GM12878 (cell line): Measurements from ENCODE around the gene PGLYRP1. TPM values are rescaled to one million over a fixed set of nuclear protein-coding genes. Genes with fewer than 3 reads are reported as not detected.

Experiments used
- ATAC-seq: fragments of 200-7000 bp; cut with Tn5 transposase; 3 replicates; pipeline ENCODE4 v1.9.1; 2020; ENCODE audit warnings: mild to moderate bottlenecking, moderate library complexity
- BruUV-seq: library from RNA; stranded (reverse); fragments of 400-500 nt; replicated peaks from 2 replicates; lab custom pipeline; 2021; lab: Mats Ljungman, UMichigan
- CTCF ChIA-PET: fragments of 300-600 bp; sonication (Branson Sonifier 250); formaldehyde crosslinking; extraction: SDS; loops from one replicate; lab custom pipeline; 2021; ENCODE audit warnings: inconsistent platforms; lab: Yijun Ruan, JAX
- POLR2A ChIA-PET: fragments of 350-600 bp; formaldehyde crosslinking; extraction: SDS; loops from one replicate; lab custom pipeline; 2021; ENCODE audit warnings: inconsistent platforms; lab: Charles Lee
- RAD21 ChIA-PET: fragments of 300-600 bp; sonication (Branson Sonifier 250); formaldehyde crosslinking; loops from one replicate; lab custom pipeline; 2023; ENCODE audit warnings: antibody characterized with exemption; ENCODE audit not compliant: unreplicated experiment; lab: Charles Lee
- SMC1A ChIA-PET: fragments of 300-600 bp; sonication (Branson Sonifier 250); formaldehyde crosslinking; loops from one replicate; lab custom pipeline; 2023; ENCODE audit not compliant: unreplicated experiment, uncharacterized antibody; lab: Charles Lee
- DNase-seq: peaks from one replicate; pipeline ENCODE4 v3.0.0-alpha.2; 2011; ENCODE audit warnings: low read depth, low spot score
- FAIRE-seq: peaks from 3 replicates; lab custom pipeline; 2011; peaks lifted over from hg19 to GRCh38; lab: Jason Lieb, UNC
- H2AFZ ChIP-seq: 2 replicates; pipeline ENCODE4 v1.6.0; 2011; ENCODE audit warnings: low read depth, low read length, control low read depth; ENCODE audit not compliant: control insufficient read depth
- H3K27ac ChIP-seq: 2 replicates; pipeline ENCODE4 v1.5.1; 2011; ENCODE audit warnings: control low read depth; ENCODE audit not compliant: control insufficient read depth, insufficient read depth
- H3K27me3 ChIP-seq, 2 experiments: replicated peaks in 1 of 2; 2 replicates each; pipeline versions ENCODE4 v1.6.0 to v1.6.1; 2011; ENCODE audit warnings: low read length in 1 of 2; ENCODE audit not compliant: control insufficient read depth in 2 of 2, insufficient read depth in 2 of 2
- H3K36me3 ChIP-seq, 2 experiments: 2 replicates each; pipeline ENCODE4 v1.5.1; 2011; ENCODE audit warnings: low read length in 1 of 2; ENCODE audit not compliant: control insufficient read depth in 2 of 2, insufficient read depth in 2 of 2
- H3K4me1 ChIP-seq: 2 replicates; pipeline ENCODE4 v1.6.1; 2011; ENCODE audit warnings: mild to moderate bottlenecking, low read length, moderate library complexity, mixed read lengths; ENCODE audit not compliant: control insufficient read depth, insufficient read depth
- H3K4me2 ChIP-seq: 2 replicates; pipeline ENCODE4 v1.6.0; 2011; ENCODE audit warnings: control low read depth; ENCODE audit not compliant: control insufficient read depth, insufficient read depth
- H3K4me3 ChIP-seq: fragments of 200-600 bp; sonication (generic); 2 replicates; pipeline ENCODE4 v1.5.1; 2016
- H3K79me2 ChIP-seq: 2 replicates; pipeline ENCODE4 v1.6.0; 2011; ENCODE audit warnings: low read length; ENCODE audit not compliant: control insufficient read depth, insufficient read depth
- H3K9ac ChIP-seq: 2 replicates; pipeline ENCODE4 v1.8.0; 2011; ENCODE audit warnings: low read length, control low read depth, mixed read lengths; ENCODE audit not compliant: control insufficient read depth, insufficient read depth
- H3K9me3 ChIP-seq: replicated peaks from 3 replicates; pipeline ENCODE4 v1.5.1; 2011; ENCODE audit warnings: mild to moderate bottlenecking, low read length; ENCODE audit not compliant: control insufficient read depth, insufficient read depth
- H4K20me1 ChIP-seq: 2 replicates; pipeline ENCODE4 v1.6.0; 2011; ENCODE audit not compliant: control insufficient read depth, insufficient read depth
- ASH2L ChIP-seq: fragments of 300-600, 200-600 bp; sonication (generic); IDR thresholded peaks from 2 replicates; pipeline ENCODE4 v1.6.1; 2017; ENCODE audit warnings: low read depth, mild to moderate bottlenecking, borderline replicate concordance
- BCL3 ChIP-seq: IDR thresholded peaks from 2 replicates; pipeline ENCODE4 v1.6.1; 2011; ENCODE audit warnings: borderline replicate concordance, low read depth, mild to moderate bottlenecking, moderate library complexity, low read length; ENCODE audit not compliant: insufficient read depth, poor library complexity, severe bottlenecking
- BMI1 ChIP-seq: fragments of 450-650 bp; IDR thresholded peaks from 2 replicates; pipeline ENCODE4 v1.6.1; 2016; ENCODE audit warnings: mild to moderate bottlenecking, moderate library complexity, borderline replicate concordance
- CBFB ChIP-seq: IDR thresholded peaks from 2 replicates; pipeline ENCODE4 v1.6.1; 2016; ENCODE audit warnings: antibody characterized with exemption, low read depth
- CBX3 ChIP-seq: fragments of 200-600 bp; sonication (generic); IDR thresholded peaks from 2 replicates; pipeline ENCODE4 v1.6.1; 2016; ENCODE audit warnings: low read depth, borderline replicate concordance
- CEBPZ ChIP-seq: fragments of 150-350 bp; IDR thresholded peaks from 2 replicates; pipeline ENCODE4 v1.6.1; 2016; ENCODE audit warnings: low read depth, low read length
- HDGF ChIP-seq: fragments of 450-650 bp; IDR thresholded peaks from 2 replicates; pipeline ENCODE4 v1.6.1; 2016; ENCODE audit warnings: antibody characterized with exemption
- HSF1 ChIP-seq: fragments of 150-350 bp; IDR thresholded peaks from 2 replicates; pipeline ENCODE4 v1.6.1; 2014; ENCODE audit warnings: mild to moderate bottlenecking, low read depth, low read length
- MAX ChIP-seq: IDR thresholded peaks from 2 replicates; pipeline ENCODE4 v1.6.1; 2012; ENCODE audit warnings: low read depth, low read length, improper control_type of control experiment
- PBX3 ChIP-seq: IDR thresholded peaks from 2 replicates; pipeline ENCODE4 v1.6.1; 2011; ENCODE audit warnings: mild to moderate bottlenecking, low read depth, low read length, moderate library complexity; ENCODE audit not compliant: insufficient replicate concordance
- PKNOX1 ChIP-seq: fragments of 450-650 bp; IDR thresholded peaks from 2 replicates; pipeline ENCODE4 v1.6.1; 2016; ENCODE audit warnings: mild to moderate bottlenecking
- POLR2A ChIP-seq: IDR thresholded peaks from 2 replicates; pipeline ENCODE4 v1.6.1; 2011; ENCODE audit warnings: low read depth, mild to moderate bottlenecking, low read length
- RCOR1 ChIP-seq: conservative IDR thresholded peaks from 2 replicates; pipeline ENCODE4 v1.6.1; 2012; ENCODE audit warnings: low read depth, low read length, improper control_type of control experiment
- YBX1 ChIP-seq: fragments of 450-650 bp; IDR thresholded peaks from 2 replicates; pipeline ENCODE4 v1.6.1; 2016; ENCODE audit warnings: antibody characterized with exemption
- ZNF207 ChIP-seq: fragments of 450-650 bp; IDR thresholded peaks from 2 replicates; pipeline ENCODE4 v1.6.1; 2014; ENCODE audit warnings: antibody characterized with exemption, mild to moderate bottlenecking, borderline replicate concordance
- ZSCAN29 ChIP-seq: fragments of 450-650 bp; IDR thresholded peaks from 2 replicates; pipeline ENCODE4 v1.6.1; 2017; ENCODE audit warnings: mild to moderate bottlenecking, moderate library complexity
- WGBS: methylation state at CpG from one replicate; pipeline ENCODE4 v1.1.6; 2016; ENCODE audit warnings: low lambda C conversion rate; ENCODE audit not compliant: insufficient replicate concordance, insufficient coverage; ENCODE audit errors: missing lambda C conversion rate; 5-methylcytosine and 5-hydroxymethylcytosine counted together
- in situ Hi-C: fragments of 300-500 bp; cut with MboI; formaldehyde crosslinking; loops from 9 replicates; pipeline ENCODE4 v1.14.3; 2018; ENCODE audit warnings: mixed read lengths
- intact Hi-C: fragments of 100-400 bp; cut with micrococcal nuclease; formaldehyde crosslinking; loops from one replicate; pipeline ENCODE4 v1.14.2; 2022; ENCODE audit not compliant: unreplicated experiment
- polyA plus RNA-seq, 11 experiments: library from polyadenylated mRNA; depleted of rRNA in 4 of 11; unstranded in 6 of 11; stranded (reverse) in 5 of 11; fragments of >200 nt; fragmentation: Nextera tagmentation in 4 of 11; fragmentation: Illumina TruSeq in 1 of 11; extraction: Ambion mirVana in 4 of 11; extraction: Trizol in 1 of 11; gene quantifications; 1 replicate in 1 of 11; 2 replicates in 10 of 11; pipeline versions ENCODE4 v1.2.1 to v1.2.3, GENCODE V29; 2011 to 2016; ENCODE audit warnings: inconsistent platforms in 2 of 11, missing spikeins in 2 of 11, low read depth in 1 of 11
- total RNA-seq, 4 experiments: library from RNA; depleted of rRNA in 3 of 4; stranded (reverse); fragments of >200 nt in 3 of 4; fragmentation: Illumina TruSeq in 1 of 4; extraction: Trizol in 1 of 4; gene quantifications; 2 replicates each; pipeline versions ENCODE4 v1.2.1 to v1.2.3, GENCODE V29; 2013 to 2021

Gene PGLYRP1
- total and polyA plus RNA-seq, 10 of the 15 experiments (the other 5 are each of a cell fraction or from before 2014, with no cell fraction given): 0.30 TPM; not detected in 9

GRCh38 chr19:46060012-46060411, 37.2 kb upstream of the PGLYRP1 start:
- intact Hi-C loops: no loop called here
- in situ Hi-C loops: no loop called here
- no peaks in the 10 kb centered on the region for H3K36me3 ChIP-seq
- no peaks in the 10 kb centered on the region for H3K4me1 ChIP-seq
- H3K4me3 ChIP-seq: no peak overlapping the region
- POLR2A ChIA-PET: no interaction called here
- 0% methylated on average over 2 of the region's 2 CpGs for WGBS
- SMC1A ChIA-PET: interaction anchor here (0.7 kb wide), 1 partner anchor 28 kb away, joined by 4 read pairs; no protein-coding TSS in a partner anchor
- RAD21 ChIA-PET: no interaction called here
- FAIRE-seq (no peak), ATAC-seq (no peak), DNase-seq (no peak)
- no peak overlapping the region for H3K27ac ChIP-seq
- no peaks in the 10 kb centered on the region for H3K79me2 ChIP-seq
- H2AFZ ChIP-seq: no peak overlapping the region
- no peak overlapping the region for H3K4me2 ChIP-seq
- no peaks in the 10 kb centered on the region for H3K9me3 ChIP-seq
- no TSS peak for BruUV-seq
- CTCF ChIA-PET: interaction anchor here (1.1 kb wide), 1 partner anchor 18 kb away, joined by 3 read pairs; no protein-coding TSS in a partner anchor
- H3K9ac ChIP-seq: no peak overlapping the region
- peaks cover 0 to 2% of the 10 kb centered on the region in 2 experiments; a peak in 2 of 4 replicates for H3K27me3 ChIP-seq
- H4K20me1 ChIP-seq: no peaks in the 10 kb centered on the region; the same call in 1 of the 2 replicates
- TF ChIP-seq YBX1 (no peak), CEBPZ (no peak), HSF1 (no peak), HDGF (no peak), PBX3 (no peak), MAX (no peak), CBFB (no peak), BMI1 (no peak), RCOR1 (no peak), CBX3 (no peak), ZNF207 (no peak), BCL3 (no peak), ASH2L (no peak), POLR2A (no peak), ZSCAN29 (no peak), PKNOX1 (no peak)
